Right lobe of liver (tissue), 6 donors: ENCODE results near the gene SMIM41. TPM values are rescaled to one million over a fixed set of nuclear protein-coding genes. Genes with fewer than 3 reads are reported as not detected.

Experiments
- ATAC-seq, 4 donors: fragments of 200-7000 bp; cut with Tn5 transposase; one replicate each; pipeline ENCODE4 v1.9.1; 2020; ENCODE audit warnings: mild to moderate bottlenecking in 4 of 4, moderate library complexity in 4 of 4
- DNase-seq, 3 donors: peaks; one replicate each; pipeline ENCODE4 v3.0.0-alpha.2; 2020
- H3K27ac ChIP-seq, 3 donors: fragments of 200-600 bp; one replicate each; pipeline ENCODE4 v1.8.0; 2022
- H3K27me3 ChIP-seq, 2 donors: fragments of 200-600 bp; one replicate each; pipeline ENCODE4 v1.8.0; 2022
- H3K36me3 ChIP-seq, 4 donors: fragments of 200-600 bp; sonication (generic) in 1 of 4; one replicate each; pipeline versions ENCODE4 v1.5.1 to v1.8.0; 2017 to 2022; ENCODE audit warnings: control low read depth in 1 of 4
- H3K4me1 ChIP-seq, 4 donors: fragments of 200-600 bp; sonication (generic) in 1 of 4; one replicate each; pipeline versions ENCODE4 v1.5.1 to v1.8.0; 2017 to 2022; ENCODE audit warnings: control low read depth in 1 of 4
- H3K4me3 ChIP-seq, 3 donors: fragments of 200-600 bp; one replicate each; pipeline ENCODE4 v1.8.0; 2022
- H3K9me3 ChIP-seq, 4 donors: fragments of 200-600 bp; sonication (generic) in 1 of 4; one replicate each; pipeline versions ENCODE4 v1.5.1 to v1.8.0; 2017 to 2022; ENCODE audit warnings: control low read depth in 1 of 4
- POLR2A ChIP-seq: fragments of 450-650 bp; IDR thresholded peaks from one replicate; pipeline ENCODE4 v1.6.1; 2017; ENCODE audit warnings: antibody characterized with exemption, mild to moderate bottlenecking
- WGBS: methylation state at CpG from one replicate; pipeline ENCODE4 v1.1.6; 2018; ENCODE audit warnings: low coverage, low lambda C conversion rate; ENCODE audit not compliant: insufficient coverage; ENCODE audit errors: missing lambda C conversion rate; 5-methylcytosine and 5-hydroxymethylcytosine counted together
- intact Hi-C, 2 donors: fragments of 100-400 bp; cut with DNase I; formaldehyde crosslinking; loops; one replicate each; pipeline versions ENCODE4 v1.11.2 to v1.14.1; 2022
- total RNA-seq, 6 experiments: library from RNA; depleted of rRNA in 2 of 6; stranded (reverse); fragments of >200 nt in 2 of 6; fragmentation: NEBNext Ultra II Directional in 3 of 6; extraction: Animal tissue kit (Norgen Biotek cat#: 25700) in 3 of 6; gene quantifications; one replicate each; pipeline versions ENCODE4 v1.1.0 to v1.2.4, GENCODE V29; 2016 to 2023
- TF ChIP-seq, protein P1 (sequence below), 4 donors: fragments of 200-600 bp in 3 of 4; fragments of 450-650 bp in 1 of 4; IDR thresholded peaks; one replicate each; pipeline versions ENCODE4 v1.5.1 to v1.8.0; 2016 to 2022; ENCODE audit warnings: antibody characterized with exemption in 4 of 4, mild to moderate bottlenecking in 2 of 4
- donor health status: DM: no; HTN: yes; CAD: no.
- donor health status: DM: no; HTN: no; CAD: no.
- donor health status: DM: no; HTN: no; CAD: no.
- donor health status: DM: no; HTN: yes; CAD: no.
- donor health status: DM: no; HTN: yes; CAD: no.

Gene SMIM41
- total RNA-seq, 6 experiments from 2014 or later, result not detected

DNA sequence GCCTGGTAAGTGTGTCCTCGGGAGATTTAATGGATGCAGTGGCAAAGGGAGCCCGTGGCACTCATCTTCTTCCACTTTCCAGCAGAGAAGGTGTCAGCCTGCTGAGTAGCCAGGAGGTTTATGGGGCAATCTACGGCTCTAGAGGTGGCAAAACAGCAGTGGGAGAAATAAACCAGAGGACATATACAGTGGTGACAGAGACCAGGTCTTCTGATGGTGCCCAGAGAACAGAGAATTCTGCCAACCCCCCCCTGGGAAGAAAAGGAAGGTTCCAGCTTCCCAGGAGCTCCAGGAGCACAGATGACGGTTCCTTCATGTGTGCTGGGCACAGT, 43.0 kb downstream of the SMIM41 start:
- Histone ChIP-seq H3K4me3 (no peak overlapping the region), H3K9me3 (no peaks in the 10 kb centered on the region), H3K27ac (peak overlapping the region in 2 of 3 donors; percentile 52 to 60), H3K4me1 (peaks cover 0 to 38% (median 19%) of the 10 kb centered on the region in 4 donors), H3K36me3 (no peaks in the 10 kb centered on the region), H3K27me3 (no peaks in the 10 kb centered on the region)
- ATAC-seq, result no peak
- no peak for DNase-seq
- no peak for TF ChIP-seq POLR2A
- TF ChIP-seq, protein P1, sequence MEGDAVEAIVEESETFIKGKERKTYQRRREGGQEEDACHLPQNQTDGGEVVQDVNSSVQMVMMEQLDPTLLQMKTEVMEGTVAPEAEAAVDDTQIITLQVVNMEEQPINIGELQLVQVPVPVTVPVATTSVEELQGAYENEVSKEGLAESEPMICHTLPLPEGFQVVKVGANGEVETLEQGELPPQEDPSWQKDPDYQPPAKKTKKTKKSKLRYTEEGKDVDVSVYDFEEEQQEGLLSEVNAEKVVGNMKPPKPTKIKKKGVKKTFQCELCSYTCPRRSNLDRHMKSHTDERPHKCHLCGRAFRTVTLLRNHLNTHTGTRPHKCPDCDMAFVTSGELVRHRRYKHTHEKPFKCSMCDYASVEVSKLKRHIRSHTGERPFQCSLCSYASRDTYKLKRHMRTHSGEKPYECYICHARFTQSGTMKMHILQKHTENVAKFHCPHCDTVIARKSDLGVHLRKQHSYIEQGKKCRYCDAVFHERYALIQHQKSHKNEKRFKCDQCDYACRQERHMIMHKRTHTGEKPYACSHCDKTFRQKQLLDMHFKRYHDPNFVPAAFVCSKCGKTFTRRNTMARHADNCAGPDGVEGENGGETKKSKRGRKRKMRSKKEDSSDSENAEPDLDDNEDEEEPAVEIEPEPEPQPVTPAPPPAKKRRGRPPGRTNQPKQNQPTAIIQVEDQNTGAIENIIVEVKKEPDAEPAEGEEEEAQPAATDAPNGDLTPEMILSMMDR (IDR thresholded peaks at IDR 0.05), result no peak
- 51% methylated on average over 3 of the region's 4 CpGs for WGBS
- intact Hi-C loops, result loop anchor here (5.0 kb wide), 2 partner anchors 40 to 115 kb away; partner anchors contain the start of gene TAMALIN (in 1 of the 2)

DNA sequence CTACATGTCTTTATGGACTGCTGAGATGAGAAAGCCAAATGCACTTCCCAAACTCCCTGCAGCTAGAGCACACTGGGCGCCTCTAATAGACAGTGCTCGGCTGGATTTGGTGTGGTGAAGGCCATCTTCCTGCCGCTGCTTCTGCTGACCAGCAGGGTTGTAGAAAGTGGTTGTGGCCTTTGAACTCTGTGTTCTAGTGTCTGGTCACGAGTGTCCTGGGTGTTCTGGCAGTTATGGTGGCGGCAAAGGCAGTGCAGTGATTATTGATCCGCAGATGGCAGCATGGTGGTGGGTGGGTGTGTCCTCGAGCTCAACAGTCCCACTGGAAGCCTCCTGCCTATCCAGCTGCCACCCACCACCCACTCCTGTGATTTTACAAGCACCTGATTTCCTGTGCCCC, 43.4 kb downstream of the SMIM41 start:
- Histone ChIP-seq H3K4me3 (no peak overlapping the region), H3K9me3 (no peaks in the 10 kb centered on the region), H3K36me3 (no peaks in the 10 kb centered on the region), H3K27me3 (no peaks in the 10 kb centered on the region), H3K4me1 (peaks cover 0 to 38% (median 19%) of the 10 kb centered on the region in 4 donors), H3K27ac (peak overlapping the region in 2 of 3 donors; percentile 52 to 60)
- no peak for TF ChIP-seq POLR2A
- TF ChIP-seq, protein P1 (IDR thresholded peaks at IDR 0.05), result peak in 2 of 4 donors; percentile 6 to 20
- 11% methylated on average over 1 of the region's 7 CpGs for WGBS
- DNase-seq (peak in 2 of 3 donors; percentile 74 to 83), ATAC-seq (peak; percentile 27 to 67 (median 47))
- intact Hi-C loops, result loop anchor here (5.0 kb wide), 2 partner anchors 41 to 116 kb away; partner anchors contain the start of gene TAMALIN (in 1 of the 2)

DNA sequence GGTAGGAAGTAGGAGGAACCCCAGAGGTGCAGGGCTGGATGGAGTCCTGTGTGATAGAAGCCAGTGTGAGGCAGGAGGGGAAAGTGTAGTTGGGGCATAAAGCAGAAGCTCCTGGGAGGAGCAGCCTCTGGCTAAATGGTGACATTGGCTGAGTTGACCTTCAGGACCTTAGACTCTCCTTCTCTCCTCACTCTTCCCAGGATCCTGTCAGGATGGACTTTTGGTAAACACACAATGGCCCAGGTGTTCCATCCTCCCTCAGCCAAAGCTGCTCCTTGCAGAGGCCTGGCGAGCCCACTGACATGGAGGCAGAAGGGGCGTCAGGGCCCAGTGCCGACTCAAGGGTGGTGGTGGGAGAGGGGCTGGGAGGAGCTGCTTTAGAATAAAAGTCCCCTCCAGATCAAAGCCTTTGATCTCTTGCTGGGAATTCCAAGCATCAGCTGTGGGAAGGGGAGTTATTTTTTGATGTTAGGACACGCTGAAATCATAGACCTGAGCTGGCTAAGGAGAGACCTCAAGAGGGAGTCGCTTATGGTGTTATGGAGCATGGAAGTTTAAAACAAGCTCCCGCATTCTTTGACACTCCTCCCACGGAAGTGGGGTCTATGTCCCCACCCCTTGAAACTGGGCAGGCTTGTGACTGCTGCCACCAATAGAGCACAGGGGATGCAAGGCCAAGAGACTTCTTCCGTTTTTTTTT, 44.1 kb downstream of the SMIM41 start:
- ATAC-seq, result no peak
- Histone ChIP-seq H3K4me1 (peaks cover 0 to 30% (median 15%) of the 10 kb centered on the region in 4 donors), H3K9me3 (no peaks in the 10 kb centered on the region), H3K27me3 (no peaks in the 10 kb centered on the region), H3K4me3 (no peak overlapping the region), H3K27ac (peak overlapping the region in 2 of 3 donors; percentile 40 to 60), H3K36me3 (no peaks in the 10 kb centered on the region)
- 100% methylated on average over 3 of the region's 8 CpGs for WGBS
- intact Hi-C loops, result loop anchor here (5.0 kb wide), 2 partner anchors 41 to 116 kb away; partner anchors contain the start of gene TAMALIN (in 1 of the 2)
- DNase-seq, result no peak
- TF ChIP-seq, protein P1 (IDR thresholded peaks at IDR 0.05), result no peak
- no peak for TF ChIP-seq POLR2A

DNA sequence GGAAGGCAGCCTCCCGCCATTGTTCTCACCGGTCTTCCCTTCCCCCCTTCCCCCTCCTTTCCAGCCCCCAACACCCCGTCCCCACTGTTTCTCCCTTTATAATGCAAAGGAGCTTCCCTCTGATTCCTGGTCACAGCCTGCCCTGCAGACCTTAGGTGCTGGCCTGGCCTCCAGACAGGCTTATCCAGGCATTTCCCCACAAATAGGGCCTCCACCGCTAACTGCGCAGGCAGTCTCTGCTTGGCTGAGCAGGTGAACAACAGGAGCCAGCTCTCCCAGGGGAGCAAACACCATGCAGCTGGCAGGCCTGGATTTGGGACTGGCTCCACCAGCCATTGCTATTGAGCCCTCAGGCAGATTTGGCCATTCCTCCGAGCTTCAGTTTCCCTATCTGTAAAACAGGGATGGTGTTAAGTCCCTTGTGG, 46.0 kb downstream of the SMIM41 start:
- Histone ChIP-seq H3K27ac (peak overlapping the region in 1 of 3 donors; percentile 42), H3K4me3 (no peak overlapping the region), H3K36me3 (no peaks in the 10 kb centered on the region), H3K9me3 (no peaks in the 10 kb centered on the region), H3K27me3 (no peaks in the 10 kb centered on the region), H3K4me1 (peaks cover 0 to 16% (median 7%) of the 10 kb centered on the region in 4 donors)
- intact Hi-C loops, result no loop called here
- 29% methylated on average over 1 of the region's 6 CpGs for WGBS
- ATAC-seq, result no peak
- peak in 1 of 3 donors; percentile 46 for DNase-seq
- TF ChIP-seq, protein P1 (IDR thresholded peaks at IDR 0.05), result no peak
- TF ChIP-seq POLR2A, result no peak
